ENCODE results near the gene AATK. TPM values are rescaled to one million over a fixed set of nuclear protein-coding genes. Genes with fewer than 3 reads are reported as not detected.

AATK gene
- total and polyA plus RNA-seq, 2 of the 13 experiments (the other 11 are each of a cell fraction or from before 2014, with no cell fraction given), result 2.9 to 8.4 TPM

- peaks cover 14% of the 10 kb centered on the region for H3K4me1 ChIP-seq (ENCODE audit: insufficient read depth, low read length)
- ATAC-seq (no peak), DNase-seq (ENCODE audit: low spot score) (no peak), FAIRE-seq (no peak)
- POLR2A ChIA-PET, result interaction anchor here (0.6 kb wide), 1 partner anchor 97 kb away, joined by 3 read pairs; the partner anchor contains the start of gene CEP131
- H3K79me2 ChIP-seq (ENCODE audit: insufficient read depth, low read length), result no peaks in the 10 kb centered on the region
- H2AFZ ChIP-seq (ENCODE audit: low read length), result no peak overlapping the region
- intact Hi-C loops (cut with micrococcal nuclease; ENCODE audit: unreplicated experiment), result no loop called here
- in situ Hi-C loops (cut with HindIII; ENCODE audit: extremely low pct_ligation_motif_present, low pct_unique_long_range_greater_than_20kb), result no loop called here
- no peak overlapping the region for H3K4me3 ChIP-seq (replicated peaks in 1 of 3; ENCODE audit: insufficient read depth in 1 of 3, low read depth in 2 of 3, low read length in 3 of 3)
- H3K27ac ChIP-seq (ENCODE audit: extremely low read length, insufficient read depth, low read length), result no peak overlapping the region
- WGBS (ENCODE audit: low lambda C conversion rate), result 98% methylated on average over 10 of the region's 14 CpGs
- no peaks in the 10 kb centered on the region for H3K9me3 ChIP-seq (ENCODE audit: low read length)
- H3K9ac ChIP-seq (ENCODE audit: insufficient read depth, low read depth, low read length), result no peak overlapping the region
- H3K27me3 ChIP-seq (ENCODE audit: control insufficient read depth in 1 of 2, insufficient read depth in 2 of 2, low read length in 2 of 2), result no peaks in the 10 kb centered on the region
- BruUV-seq (replicated peaks), result no TSS peak
- H3K4me2 ChIP-seq (ENCODE audit: low read depth, low read length), result no peak overlapping the region
- CTCF ChIA-PET (ENCODE audit: low intra/inter-chr PET ratio, low total read pairs), result no interaction called here
- H4K20me1 ChIP-seq (ENCODE audit: insufficient read depth, low read length), result no peaks in the 10 kb centered on the region; the same call in 1 of the 2 replicates
- H3K36me3 ChIP-seq (replicated peaks in 1 of 2; ENCODE audit: control insufficient read depth in 1 of 2, insufficient read depth in 2 of 2, low read length in 2 of 2), result no peaks in the 10 kb centered on the region
- TF ChIP-seq ZNF280D (CRISPR knock-in tag; IDR thresholded peaks at IDR 0.05) (no peak), ZBTB4 (CRISPR knock-in tag; IDR thresholded peaks at IDR 0.05; ENCODE audit: borderline replicate concordance) (no peak), TIGD3 (CRISPR knock-in tag; IDR thresholded peaks at IDR 0.05; ENCODE audit: borderline replicate concordance) (no peak)
These were observed 40.4 kb downstream of the AATK start for GRCh38 chr17:81125573-81126081.

All from HepG2 (cell line).